CD4-positive, alpha-beta T cell treated with Interleukin-12 subunit alpha and Interleukin-12 subunit beta, for 1 hour (primary cell): ENCODE measurements around the gene ISCU.
"Not testable (repeated sequence)": the region's sequence is repeated elsewhere in the genome, so short reads cannot be mapped to it uniquely, and the experiment has no call there.

Source experiments
- DNase-seq: peaks from one replicate; pipeline ENCODE4 v3.0.0-alpha.2; 2020

ISCU gene

GRCh38 chr12:108572166-108572790 is 9.9 kb downstream of the ISCU start:
- no peak for DNase-seq

- DNase-seq: no peak
These were observed 10.9 kb downstream of the ISCU start for GRCh38 chr12:108573317-108573716.

- not testable (repeated sequence) for DNase-seq
These were observed 11.9 kb downstream of the ISCU start for GRCh38 chr12:108574276-108574675.

GRCh38 chr12:108575199-108575912 is 13.0 kb downstream of the ISCU start:
- peak; percentile 23 for DNase-seq

GRCh38 chr12:108576660-108577234 is 14.4 kb downstream of the ISCU start:
- no peak for DNase-seq

- DNase-seq: no peak
These were observed 15.1 kb downstream of the ISCU start for GRCh38 chr12:108577458-108577857.

GRCh38 chr12:108578264-108578663 is 15.9 kb downstream of the ISCU start:
- DNase-seq: no peak

- no peak for DNase-seq
These were observed 16.4 kb downstream of the ISCU start for GRCh38 chr12:108578813-108579212.

- no peak for DNase-seq
These were observed 18.1 kb downstream of the ISCU start for GRCh38 chr12:108580531-108580930.

GRCh38 chr12:108581311-108582227 is 19.2 kb downstream of the ISCU start:
- DNase-seq: no peak

- DNase-seq: no peak
These were observed 20.1 kb downstream of the ISCU start for GRCh38 chr12:108582509-108582908.

GRCh38 chr12:108582978-108583770 is 20.8 kb downstream of the ISCU start:
- DNase-seq: no peak

- DNase-seq: no peak
These were observed 21.6 kb downstream of the ISCU start for GRCh38 chr12:108583991-108584390.

- DNase-seq: no peak
These were observed 22.2 kb downstream of the ISCU start for GRCh38 chr12:108584456-108585065.

- no peak for DNase-seq
These were observed 23.5 kb downstream of the ISCU start for GRCh38 chr12:108585864-108586263.

- no peak for DNase-seq
These were observed 23.9 kb downstream of the ISCU start for GRCh38 chr12:108586306-108586705.

- no peak for DNase-seq
These were observed 25.4 kb downstream of the ISCU start for GRCh38 chr12:108587826-108588225.

- no peak for DNase-seq
These were observed 26.8 kb downstream of the ISCU start for GRCh38 chr12:108589028-108589839.

- DNase-seq: no peak
These were observed 27.4 kb downstream of the ISCU start for GRCh38 chr12:108589840-108590229.

- DNase-seq: not testable (repeated sequence)
These were observed 28.1 kb downstream of the ISCU start for GRCh38 chr12:108590463-108590862.
